IPS-NIHi7 (cell line): Measurements from ENCODE around the gene PTGER4.

Experiments
- DNase-seq: peaks from one replicate; pipeline ENCODE4 v3.0.0; 2012; ENCODE audit warnings: mixed read lengths; ENCODE audit errors: extremely low spot score

The PTGER4 gene

GRCh38 chr5:40669606-40670390, 9.9 kb upstream of the PTGER4 start:
- DNase-seq, result no peak

GRCh38 chr5:40672425-40672824, 7.3 kb upstream of the PTGER4 start:
- no peak for DNase-seq

- no peak for DNase-seq
Measured at GRCh38 chr5:40674661-40675235, 5.0 kb upstream of the PTGER4 start.

GRCh38 chr5:40675396-40676133, 4.2 kb upstream of the PTGER4 start:
- DNase-seq, result no peak

GRCh38 chr5:40676613-40677343, 2.9 kb upstream of the PTGER4 start:
- DNase-seq, result no peak

GRCh38 chr5:40677456-40677855, 2.3 kb upstream of the PTGER4 start:
- DNase-seq, result no peak

- no peak for DNase-seq
Measured at GRCh38 chr5:40678026-40678425, 1.7 kb upstream of the PTGER4 start.

- no peak for DNase-seq
Measured at GRCh38 chr5:40678460-40679147, 1.1 kb upstream of the PTGER4 start.

- peak; percentile 90 for DNase-seq
Measured at GRCh38 chr5:40679148-40679912, 385 bp upstream of the PTGER4 start.

GRCh38 chr5:40680741-40681362, 1.1 kb downstream of the PTGER4 start:
- DNase-seq, result peak; percentile 18

GRCh38 chr5:40681363-40682153, 1.8 kb downstream of the PTGER4 start:
- peak; percentile 26 for DNase-seq

GRCh38 chr5:40682154-40683017, 2.7 kb downstream of the PTGER4 start:
- no peak for DNase-seq

- no peak for DNase-seq
Measured at GRCh38 chr5:40683305-40683704, 3.6 kb downstream of the PTGER4 start.

GRCh38 chr5:40685193-40685592, 5.5 kb downstream of the PTGER4 start:
- DNase-seq, result no peak

GRCh38 chr5:40685976-40686486, 6.3 kb downstream of the PTGER4 start:
- DNase-seq, result no peak

GRCh38 chr5:40687321-40687720, 7.6 kb downstream of the PTGER4 start:
- no peak for DNase-seq

- DNase-seq, result peak; percentile 75
Measured at GRCh38 chr5:40688127-40688761, 8.5 kb downstream of the PTGER4 start.

- no peak for DNase-seq
Measured at GRCh38 chr5:40688996-40689395, 9.3 kb downstream of the PTGER4 start.
